IMR-90 (cell line): ENCODE data around the gene FAM20C. TPM values are rescaled to one million over a fixed set of nuclear protein-coding genes. Genes with fewer than 3 reads are reported as not detected.

Experiments
- ATAC-seq: fragments of 200-7000 bp; cut with Tn5 transposase; 2 replicates; pipeline ENCODE4 v1.9.1; 2020; ENCODE audit warnings: low read depth, mild to moderate bottlenecking, moderate library complexity
- BruUV-seq: library from RNA; stranded (reverse); fragments of 400-500 nt; replicated peaks from 2 replicates; lab custom pipeline; 2021; lab: Mats Ljungman, UMichigan
- CTCF ChIA-PET: fragments of 300-600 bp; formaldehyde crosslinking; extraction: SDS; loops from one replicate; lab custom pipeline; 2021; ENCODE audit warnings: antibody characterized with exemption; lab: Yijun Ruan, JAX
- POLR2A ChIA-PET: fragments of 300-600 bp; sonication (Branson Sonifier 250); formaldehyde crosslinking; loops from one replicate; lab custom pipeline; 2022; ENCODE audit warnings: antibody characterized with exemption; ENCODE audit not compliant: unreplicated experiment; lab: Charles Lee
- DNase-seq: peaks from one replicate; pipeline ENCODE4 v3.0.0; 2013
- H2AFZ ChIP-seq: replicated peaks from 2 replicates; pipeline ENCODE3; 2013; ENCODE audit warnings: low read length, mild to moderate bottlenecking; ENCODE audit not compliant: poor library complexity
- H2AK5ac ChIP-seq: 2 replicates; pipeline ENCODE4 v1.6.1; 2013; ENCODE audit warnings: low read depth, low read length, inconsistent platforms
- H2AK9ac ChIP-seq: replicated peaks from 2 replicates; pipeline ENCODE3; 2013; ENCODE audit warnings: mild to moderate bottlenecking, low read depth, low read length, moderate library complexity; ENCODE audit not compliant: poor library complexity
- H2BK120ac ChIP-seq: 2 replicates; pipeline ENCODE4 v1.6.1; 2013; ENCODE audit warnings: low read depth, low read length, inconsistent platforms
- H2BK15ac ChIP-seq: 3 replicates; pipeline ENCODE4 v1.6.1; 2013; ENCODE audit warnings: low read depth, low read length, inconsistent platforms
- H2BK20ac ChIP-seq: 2 replicates; pipeline ENCODE4 v1.6.1; 2013; ENCODE audit warnings: low read depth, mild to moderate bottlenecking, inconsistent platforms, low read length, moderate library complexity
- H2BK5ac ChIP-seq: 2 replicates; pipeline ENCODE4 v1.6.1; 2013; ENCODE audit warnings: mild to moderate bottlenecking, low read depth, low read length, inconsistent platforms; ENCODE audit not compliant: poor library complexity, severe bottlenecking
- H3K14ac ChIP-seq: replicated peaks from 2 replicates; pipeline ENCODE4 v1.6.1; 2013; ENCODE audit warnings: low read depth, low read length, inconsistent platforms
- H3K18ac ChIP-seq: 2 replicates; pipeline ENCODE4 v1.6.1; 2013; ENCODE audit warnings: low read depth, low read length, control low read depth
- H3K23ac ChIP-seq: 2 replicates; pipeline ENCODE4 v1.6.1; 2013; ENCODE audit warnings: low read depth, low read length, inconsistent platforms
- H3K27ac ChIP-seq: 2 replicates; pipeline ENCODE4 v1.5.1; 2013; ENCODE audit warnings: mild to moderate bottlenecking, control low read depth, low read length; ENCODE audit not compliant: insufficient read depth
- H3K27me3 ChIP-seq: 2 replicates; pipeline ENCODE4 v1.6.1; 2013; ENCODE audit warnings: low read length; ENCODE audit not compliant: control insufficient read depth, insufficient read depth
- H3K36me3 ChIP-seq: 2 replicates; pipeline ENCODE4 v1.6.1; 2013; ENCODE audit warnings: low read length, mixed read lengths; ENCODE audit not compliant: control insufficient read depth, insufficient read depth
- H3K4ac ChIP-seq: 2 replicates; pipeline ENCODE4 v1.6.1; 2013; ENCODE audit warnings: low read depth, low read length, inconsistent platforms
- H3K4me1 ChIP-seq: 2 replicates; pipeline ENCODE4 v1.6.1; 2013; ENCODE audit warnings: low read length, mixed read lengths; ENCODE audit not compliant: control insufficient read depth, insufficient read depth
- H3K4me2 ChIP-seq: 2 replicates; pipeline ENCODE4 v1.6.1; 2013; ENCODE audit warnings: low read depth, mild to moderate bottlenecking, control low read depth, low read length, moderate library complexity
- H3K4me3 ChIP-seq: 2 replicates; pipeline ENCODE4 v1.5.1; 2013; ENCODE audit warnings: low read depth, mild to moderate bottlenecking, control low read depth, low read length, moderate library complexity; ENCODE audit not compliant: insufficient read depth
- H3K56ac ChIP-seq: 2 replicates; pipeline ENCODE4 v1.6.1; 2013; ENCODE audit warnings: low read length, inconsistent platforms; ENCODE audit not compliant: insufficient read depth; ENCODE audit errors: extremely low read depth
- H3K79me1 ChIP-seq, 2 experiments: 2 replicates each; pipeline ENCODE4 v1.6.1; 2013; ENCODE audit warnings: low read length in 2 of 2, inconsistent platforms in 1 of 2, low read depth in 1 of 2
- H3K9ac ChIP-seq: 2 replicates; pipeline ENCODE4 v1.6.1; 2013; ENCODE audit warnings: low read depth, low read length, control low read depth
- H3K9me1 ChIP-seq: 2 replicates; pipeline ENCODE4 v1.6.1; 2013; ENCODE audit warnings: low read length, inconsistent platforms; ENCODE audit not compliant: insufficient read depth
- H3K9me3 ChIP-seq: 2 replicates; pipeline ENCODE4 v1.6.1; 2013; ENCODE audit warnings: low read length; ENCODE audit not compliant: control insufficient read depth, insufficient read depth
- H4K20me1 ChIP-seq: 2 replicates; pipeline ENCODE4 v1.6.1; 2013; ENCODE audit warnings: low read length, inconsistent platforms; ENCODE audit not compliant: insufficient read depth
- H4K5ac ChIP-seq: 2 replicates; pipeline ENCODE4 v1.6.1; 2013; ENCODE audit warnings: mild to moderate bottlenecking, low read depth, low read length, control low read depth
- H4K8ac ChIP-seq, 2 experiments: 2 replicates each; pipeline ENCODE4 v1.6.1; 2013; ENCODE audit warnings: low read depth in 2 of 2, low read length in 2 of 2, control low read depth in 1 of 2, inconsistent platforms in 1 of 2
- H4K91ac ChIP-seq: 2 replicates; pipeline ENCODE4 v1.6.1; 2013; ENCODE audit warnings: low read depth, low read length, inconsistent platforms; ENCODE audit not compliant: insufficient read depth
- BHLHE40 ChIP-seq: fragments of 150-350 bp; IDR thresholded peaks from 2 replicates; pipeline ENCODE4 v1.6.1; 2016; ENCODE audit warnings: mild to moderate bottlenecking, low read depth, low read length
- CEBPB ChIP-seq: IDR thresholded peaks from 2 replicates; pipeline ENCODE4 v1.6.1; 2012; ENCODE audit warnings: low read depth, low read length, improper control_type of control experiment
- CHD1 ChIP-seq: IDR thresholded peaks from 2 replicates; pipeline ENCODE4 v1.6.1; 2012; ENCODE audit warnings: low read depth, low read length, improper control_type of control experiment
- CTCF ChIP-seq: conservative IDR thresholded peaks from 2 replicates; pipeline ENCODE4 v1.5.1; 2012; ENCODE audit warnings: mild to moderate bottlenecking, low read depth, low read length, improper control_type of control experiment
- ELK1 ChIP-seq: fragments of 150-350 bp; IDR thresholded peaks from 2 replicates; pipeline ENCODE4 v1.6.1; 2016; ENCODE audit warnings: low read depth, mild to moderate bottlenecking, low read length, moderate library complexity, borderline replicate concordance
- FOS ChIP-seq: fragments of 150-350 bp; IDR thresholded peaks from 2 replicates; pipeline ENCODE4 v1.6.1; 2016; ENCODE audit warnings: low read depth, low read length
- MAFK ChIP-seq: IDR thresholded peaks from 2 replicates; pipeline ENCODE4 v1.6.1; 2012; ENCODE audit warnings: low read depth, low read length, improper control_type of control experiment
- MAZ ChIP-seq: IDR thresholded peaks from 2 replicates; pipeline ENCODE4 v1.6.1; 2012; ENCODE audit warnings: low read depth, mild to moderate bottlenecking, low read length, improper control_type of control experiment, moderate library complexity, borderline replicate concordance
- MXI1 ChIP-seq: IDR thresholded peaks from 2 replicates; pipeline ENCODE4 v1.6.1; 2012; ENCODE audit warnings: low read depth, mild to moderate bottlenecking, low read length, moderate library complexity, borderline replicate concordance
- NFE2L2 ChIP-seq: fragments of 150-350 bp; IDR thresholded peaks from 2 replicates; pipeline ENCODE4 v1.6.1; 2016; ENCODE audit warnings: low read depth, mild to moderate bottlenecking, low read length
- POLR2A ChIP-seq: IDR thresholded peaks from 2 replicates; pipeline ENCODE4 v1.6.1; 2012; ENCODE audit warnings: mild to moderate bottlenecking, low read depth, low read length
- RAD21 ChIP-seq: IDR thresholded peaks from 2 replicates; pipeline ENCODE4 v1.6.1; 2012; ENCODE audit warnings: low read length, improper control_type of control experiment
- RCOR1 ChIP-seq: IDR thresholded peaks from 2 replicates; pipeline ENCODE4 v1.6.1; 2012; ENCODE audit warnings: mild to moderate bottlenecking, low read length, improper control_type of control experiment; ENCODE audit not compliant: insufficient replicate concordance
- RFX5 ChIP-seq: IDR thresholded peaks from 2 replicates; pipeline ENCODE4 v1.8.0; 2012; ENCODE audit warnings: low read depth, mild to moderate bottlenecking, low read length, moderate library complexity
- SMC3 ChIP-seq: fragments of 150-350 bp; IDR thresholded peaks from 2 replicates; pipeline ENCODE4 v1.6.1; 2016; ENCODE audit warnings: low read depth, mild to moderate bottlenecking, antibody characterized with exemption, low read length, moderate library complexity
- USF2 ChIP-seq: fragments of 150-350 bp; IDR thresholded peaks from 2 replicates; pipeline ENCODE4 v1.6.1; 2017; ENCODE audit warnings: mild to moderate bottlenecking, antibody characterized with exemption, low read length, low read depth
- WGBS, 2 experiments: methylation state at CpG; one replicate each; pipeline versions ENCODE4 v1.1.5 to v1.1.7; 2013; ENCODE audit warnings: missing lambda C conversion rate in 2 of 2; ENCODE audit not compliant: insufficient read length in 1 of 2; ENCODE audit errors: extremely low coverage in 2 of 2; 5-methylcytosine and 5-hydroxymethylcytosine counted together
- dilution Hi-C: fragments of 300-500 bp; cut with HindIII; formaldehyde crosslinking; loops from one replicate; pipeline ENCODE4 v1.14.3; 2018; ENCODE audit warnings: low sequenced_read_pairs; ENCODE audit not compliant: unreplicated experiment
- in situ Hi-C: fragments of 300-500 bp; cut with MboI; formaldehyde crosslinking; loops from 3 replicates; pipeline ENCODE4 v1.14.3; 2019; ENCODE audit warnings: low sequenced_read_pairs, inconsistent platforms, mixed read lengths
- intact Hi-C: fragments of 100-400 bp; cut with micrococcal nuclease; formaldehyde crosslinking; loops from 2 replicates; pipeline ENCODE4 v1.10.0; 2022
- polyA plus RNA-seq, 3 experiments: library from polyadenylated mRNA; depleted of rRNA; stranded (reverse); fragments of >200 nt; gene quantifications; 2 replicates each; pipeline ENCODE4 v1.2.3, GENCODE V29; 2012; ENCODE audit warnings: low replicate concordance in 1 of 3
- total RNA-seq: library from RNA; depleted of rRNA; stranded (reverse); fragments of >200 nt; gene quantifications from 2 replicates; pipeline ENCODE4 v1.2.3, GENCODE V29; 2012

Gene FAM20C
- total and polyA plus RNA-seq, 2 of the 4 experiments (the other 2 are of a cell fraction): 7.7 to 36.6 TPM

- H4K91ac ChIP-seq: no peak overlapping the region
- no peak overlapping the region for H4K8ac ChIP-seq
- H3K23ac ChIP-seq: no peak overlapping the region
- CTCF ChIA-PET: no interaction called here
- POLR2A ChIA-PET: no interaction called here
- no peak overlapping the region for H4K5ac ChIP-seq
- H3K9ac ChIP-seq: no peak overlapping the region
- H2BK20ac ChIP-seq: no peak overlapping the region
- DNase-seq: no peak
- no peak overlapping the region for H3K14ac ChIP-seq
- H3K4ac ChIP-seq: no peak overlapping the region
- no peaks in the 10 kb centered on the region for H3K9me1 ChIP-seq
- ATAC-seq: no peak
- BruUV-seq: no TSS peak
- no peak overlapping the region for H2AK5ac ChIP-seq
- no peak overlapping the region for H2BK15ac ChIP-seq
- no peaks in the 10 kb centered on the region for H3K9me3 ChIP-seq
- in situ Hi-C loops: no loop called here
- no peak overlapping the region for H3K18ac ChIP-seq
- no peak overlapping the region for H3K56ac ChIP-seq
- intact Hi-C loops: no loop called here
- H2AFZ ChIP-seq: no peak overlapping the region
- H2BK120ac ChIP-seq: no peak overlapping the region
- TF ChIP-seq CEBPB (no peak), POLR2A (no peak), ELK1 (no peak), RCOR1 (no peak), MAFK (no peak), NFE2L2 (no peak), CHD1 (no peak), CTCF (no peak), MXI1 (no peak), BHLHE40 (no peak), SMC3 (no peak), RAD21 (no peak), USF2 (no peak), RFX5 (no peak), MAZ (no peak), FOS (no peak)
- H3K79me1 ChIP-seq: peaks cover 14 to 20% of the 10 kb centered on the region in 2 experiments; a peak in 3 of 4 replicates
- H3K27me3 ChIP-seq: no peaks in the 10 kb centered on the region
- H3K4me3 ChIP-seq: no peak overlapping the region
- H4K20me1 ChIP-seq: peaks cover 15% of the 10 kb centered on the region
- H3K27ac ChIP-seq: no peak overlapping the region
- peaks cover 84% of the 10 kb centered on the region for H3K36me3 ChIP-seq
- no peak overlapping the region for H3K4me2 ChIP-seq
- no peak overlapping the region for H2BK5ac ChIP-seq
- WGBS, 2 experiments: no CpG with 5 or more reads among the region's 16 CpGs
- H3K4me1 ChIP-seq: no peaks in the 10 kb centered on the region
- dilution Hi-C loops: no loop called here
- H2AK9ac ChIP-seq: no peak overlapping the region
These were observed 55.3 kb downstream of the FAM20C start for GRCh38 chr7:247636-248035.
